CD4-positive, alpha-beta T cell treated with Interferon gamma for 1 hour (primary cell): ENCODE measurements around the gene SERPIND1.
"Not testable (repeated sequence)": the region's sequence is repeated elsewhere in the genome, so short reads cannot be mapped to it uniquely, and the experiment has no call there.

Source experiments
- DNase-seq: peaks from one replicate; pipeline ENCODE4 v3.0.0-alpha.2; 2020

Gene SERPIND1

GRCh38 chr22:20818471-20818870 lies 44.6 kb downstream of the SERPIND1 start:
- no peak for DNase-seq

GRCh38 chr22:20819471-20819870 lies 45.6 kb downstream of the SERPIND1 start:
- DNase-seq = no peak

DNA sequence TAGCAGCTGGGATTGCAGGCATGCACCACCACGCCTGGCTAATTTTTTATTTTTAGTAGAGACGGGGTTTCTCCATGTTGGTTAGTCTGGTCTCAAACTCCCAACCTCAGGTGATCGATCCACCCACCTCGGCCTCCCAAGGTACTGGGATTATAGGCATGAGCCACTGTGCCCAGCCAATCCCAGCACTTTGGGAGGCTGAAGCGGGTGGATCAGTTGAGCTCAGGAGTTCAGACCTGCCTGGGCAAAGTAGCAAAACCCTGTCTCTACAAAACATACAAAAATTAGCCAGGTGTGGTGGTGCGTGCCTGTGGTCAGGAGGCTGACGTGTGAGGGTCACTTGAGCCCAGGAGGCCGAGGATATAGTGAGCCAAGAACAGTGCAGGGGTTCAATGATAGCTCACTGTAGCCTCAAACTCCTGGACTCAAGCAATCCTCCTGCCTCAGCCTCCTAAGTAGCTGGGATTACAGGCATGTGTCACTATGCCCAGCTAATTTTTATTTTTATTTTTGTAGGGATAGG lies 47.9 kb downstream of the SERPIND1 start:
- not testable (repeated sequence) for DNase-seq

GRCh38 chr22:20822240-20822639 lies 48.3 kb downstream of the SERPIND1 start:
- no peak for DNase-seq

- DNase-seq = no peak
Observed at GRCh38 chr22:20823264-20823663, 49.4 kb downstream of the SERPIND1 start.

- DNase-seq = not testable (repeated sequence)
Observed at GRCh38 chr22:20825216-20825615, 51.3 kb downstream of the SERPIND1 start.

- DNase-seq = no peak
Observed at GRCh38 chr22:20825624-20826023, 51.7 kb downstream of the SERPIND1 start.

- not testable (repeated sequence) for DNase-seq
Observed at GRCh38 chr22:20826373-20827152, 52.6 kb downstream of the SERPIND1 start.

DNA sequence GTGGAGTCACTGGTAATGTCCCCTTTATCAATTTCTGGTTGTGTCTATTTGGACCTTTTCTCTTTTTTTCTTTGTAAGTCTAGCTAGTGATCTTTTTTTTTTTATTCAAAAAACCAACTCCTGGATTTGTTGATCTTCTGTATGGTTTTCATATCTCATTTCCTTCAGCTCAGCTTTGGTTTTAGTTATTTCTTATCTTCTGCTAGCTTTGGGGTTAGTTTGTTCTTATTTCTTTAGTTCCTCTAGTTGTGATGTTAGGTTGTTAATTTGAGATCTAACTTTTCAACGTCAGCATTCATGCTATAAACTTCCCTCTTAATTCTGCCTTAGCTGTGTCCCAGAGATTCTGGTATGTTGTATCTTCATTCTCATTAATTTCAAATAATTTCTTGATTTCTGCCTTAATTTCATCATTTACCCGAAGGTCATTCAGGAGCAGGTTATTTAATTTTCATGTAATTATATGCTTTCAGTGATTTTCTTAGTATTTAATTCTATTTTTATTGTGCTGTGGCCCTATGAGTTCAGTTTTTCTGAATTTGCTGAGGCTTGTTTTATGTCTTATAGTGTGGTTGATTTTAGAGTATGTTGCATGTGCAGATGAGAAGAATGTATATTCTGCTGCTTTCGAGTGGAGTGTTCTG lies 55.7 kb downstream of the SERPIND1 start:
- DNase-seq = no peak

GRCh38 chr22:20833225-20833665 lies 59.3 kb downstream of the SERPIND1 start:
- DNase-seq = no peak

GRCh38 chr22:20834206-20834605 lies 60.3 kb downstream of the SERPIND1 start:
- no peak for DNase-seq

DNA sequence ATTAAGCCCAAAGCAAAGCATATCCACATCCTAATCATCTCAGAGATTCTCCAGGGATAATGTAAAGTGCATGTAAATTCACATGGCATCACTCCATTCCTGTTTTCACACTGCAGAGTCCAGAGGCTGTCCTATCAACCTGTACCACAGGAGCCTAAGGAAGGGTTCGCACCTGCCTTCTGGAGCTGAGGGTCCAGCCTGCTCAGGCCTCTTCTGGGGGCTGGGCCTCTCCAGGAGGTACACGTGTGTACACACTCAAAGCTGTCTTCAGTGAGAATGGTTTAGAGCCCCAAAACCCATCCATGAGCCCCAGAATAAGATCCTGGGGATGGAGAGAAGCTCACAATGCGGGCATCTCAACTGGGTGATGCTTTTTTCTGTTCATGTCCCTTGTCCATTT lies 60.8 kb downstream of the SERPIND1 start:
- DNase-seq = no peak
